GM19467 (cell line): ENCODE measurements around the gene PIN1.

Source experiments
- ATAC-seq: cut with Tn5 transposase; IDR thresholded peaks from one replicate; pipeline ENCODE4 v1.9.1; 2021; ENCODE audit warnings: mild to moderate bottlenecking, moderate library complexity; ENCODE audit not compliant: unreplicated experiment

The PIN1 gene

GRCh38 chr19:9883231-9883758 lies 48.2 kb downstream of the PIN1 start:
- no peak for ATAC-seq

GRCh38 chr19:9883764-9884163 lies 48.6 kb downstream of the PIN1 start:
- no peak for ATAC-seq

GRCh38 chr19:9885077-9885552 lies 50.0 kb downstream of the PIN1 start:
- no peak for ATAC-seq

GRCh38 chr19:9891609-9892373 lies 56.7 kb downstream of the PIN1 start:
- ATAC-seq = no peak
